Stimulated activated CD4-positive, alpha-beta T cell treated with anti-CD3 and anti-CD28 coated beads, Interleukin-12 subunit alpha, Interleukin-12 subunit beta, amount 100 ng/mL, for 4 hours (primary cell): ENCODE measurements around the gene FMNL2.
"Not testable (repeated sequence)": the region's sequence is repeated elsewhere in the genome, so short reads cannot be mapped to it uniquely, and the experiment has no call there.

Experiments
- DNase-seq: peaks from one replicate; pipeline ENCODE4 v3.0.0-alpha.2; 2020

Gene FMNL2

DNA sequence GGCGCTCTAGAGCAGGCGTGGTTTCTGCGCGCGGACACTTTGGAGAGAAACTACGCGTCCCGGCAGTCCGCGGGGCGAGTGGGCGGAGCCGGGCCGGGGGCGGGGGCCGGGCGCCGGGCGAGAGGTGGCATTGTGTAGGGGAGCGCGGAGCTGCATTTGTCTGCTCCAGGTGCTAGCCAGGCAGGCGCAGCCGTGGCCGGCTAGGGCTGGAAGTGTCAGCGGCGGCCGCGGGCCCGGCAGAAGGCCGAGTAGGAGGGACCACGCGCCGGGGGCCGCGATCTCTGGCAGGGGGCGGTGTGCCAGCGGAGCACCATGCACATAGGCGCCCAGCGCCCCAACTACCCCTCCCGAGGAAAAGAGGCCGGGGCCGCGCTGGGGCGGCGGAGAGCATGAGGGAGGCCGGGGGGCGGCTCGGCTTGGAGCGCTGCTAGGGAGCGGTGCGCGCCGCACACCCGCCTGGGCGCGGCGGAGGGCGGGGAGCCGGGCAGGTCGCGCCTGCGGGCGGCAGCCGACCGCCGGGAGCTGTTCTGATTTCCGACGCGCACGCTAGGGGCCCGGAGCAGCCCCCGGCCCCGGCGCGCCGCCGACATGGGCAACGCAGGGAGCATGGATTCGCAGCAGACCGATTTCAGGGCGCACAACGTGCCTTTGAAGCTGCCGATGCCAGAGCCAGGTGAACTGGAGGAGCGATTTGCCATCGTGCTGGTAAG lies at the start of gene FMNL2:
Gene FMNL2 (plus strand): TSS at position 159 of the 710 bp plus-strand sequence.
- peak; percentile 41 for DNase-seq

DNA sequence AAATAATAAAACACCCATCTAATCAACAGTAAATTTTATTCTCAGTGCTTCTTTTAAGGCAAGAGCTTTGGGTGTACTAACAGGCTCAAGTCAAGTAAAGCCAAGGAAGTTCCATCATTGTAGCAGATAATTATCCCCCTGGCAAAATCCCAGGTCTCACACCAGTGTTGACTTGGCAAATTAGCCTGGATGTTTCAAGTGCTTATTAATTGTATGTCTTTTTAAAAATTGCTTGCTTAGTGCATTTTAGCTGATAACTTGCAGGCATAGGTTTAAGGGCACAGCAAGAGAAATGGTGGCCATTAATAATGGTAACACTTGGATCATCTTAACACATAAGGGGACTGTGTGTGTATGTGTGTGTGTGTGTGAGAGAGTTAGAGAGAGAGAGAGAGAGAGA lies 42.0 kb upstream of the FMNL2 start:
- no peak for DNase-seq

- DNase-seq = no peak
Observed at GRCh38 chr2:152297715-152298114, 37.3 kb upstream of the FMNL2 start.

DNA sequence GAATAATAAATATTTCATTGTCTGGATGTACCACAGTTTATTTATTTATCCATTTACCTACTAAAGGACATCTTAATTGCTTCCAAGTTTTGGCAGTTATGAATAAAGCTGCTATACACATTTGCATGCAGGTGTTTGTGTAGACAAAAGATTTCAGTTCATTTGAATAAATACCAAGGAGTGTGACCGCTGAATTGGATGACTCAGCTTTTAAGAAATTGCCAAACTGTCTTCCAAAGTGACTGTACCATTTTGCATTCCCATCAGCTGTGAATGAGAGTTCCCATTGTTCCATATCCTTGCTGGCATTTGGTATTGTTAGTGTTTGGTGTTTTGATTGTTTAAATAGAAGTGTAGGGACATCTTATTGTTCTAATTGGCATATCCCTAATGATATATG lies 36.2 kb upstream of the FMNL2 start:
- DNase-seq = no peak

DNA sequence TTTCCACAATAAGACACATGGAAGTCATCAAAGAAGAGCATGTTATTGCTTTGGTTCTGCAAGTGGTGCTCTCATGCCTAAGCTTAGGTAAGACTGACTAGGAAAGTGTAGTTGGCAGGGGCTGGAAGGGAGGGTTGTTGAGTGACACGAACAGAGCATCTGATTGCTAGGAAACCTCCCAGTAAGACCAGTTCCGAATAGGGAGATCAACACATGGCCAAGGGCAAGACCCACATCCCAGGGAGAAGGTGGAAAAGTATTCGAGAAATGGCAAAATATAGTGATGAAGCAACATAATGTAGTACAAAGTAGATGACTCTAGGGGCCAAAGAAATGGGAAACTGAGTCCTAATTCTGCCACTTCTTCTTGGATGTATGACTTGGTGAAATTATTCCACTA lies 33.8 kb upstream of the FMNL2 start:
- DNase-seq = no peak

GRCh38 chr2:152303951-152304350 lies 31.0 kb upstream of the FMNL2 start:
- DNase-seq = no peak

GRCh38 chr2:152304836-152305235 lies 30.1 kb upstream of the FMNL2 start:
- no peak for DNase-seq

GRCh38 chr2:152307863-152308262 lies 27.1 kb upstream of the FMNL2 start:
- no peak for DNase-seq

GRCh38 chr2:152309352-152310214 lies 25.4 kb upstream of the FMNL2 start:
- no peak for DNase-seq

DNA sequence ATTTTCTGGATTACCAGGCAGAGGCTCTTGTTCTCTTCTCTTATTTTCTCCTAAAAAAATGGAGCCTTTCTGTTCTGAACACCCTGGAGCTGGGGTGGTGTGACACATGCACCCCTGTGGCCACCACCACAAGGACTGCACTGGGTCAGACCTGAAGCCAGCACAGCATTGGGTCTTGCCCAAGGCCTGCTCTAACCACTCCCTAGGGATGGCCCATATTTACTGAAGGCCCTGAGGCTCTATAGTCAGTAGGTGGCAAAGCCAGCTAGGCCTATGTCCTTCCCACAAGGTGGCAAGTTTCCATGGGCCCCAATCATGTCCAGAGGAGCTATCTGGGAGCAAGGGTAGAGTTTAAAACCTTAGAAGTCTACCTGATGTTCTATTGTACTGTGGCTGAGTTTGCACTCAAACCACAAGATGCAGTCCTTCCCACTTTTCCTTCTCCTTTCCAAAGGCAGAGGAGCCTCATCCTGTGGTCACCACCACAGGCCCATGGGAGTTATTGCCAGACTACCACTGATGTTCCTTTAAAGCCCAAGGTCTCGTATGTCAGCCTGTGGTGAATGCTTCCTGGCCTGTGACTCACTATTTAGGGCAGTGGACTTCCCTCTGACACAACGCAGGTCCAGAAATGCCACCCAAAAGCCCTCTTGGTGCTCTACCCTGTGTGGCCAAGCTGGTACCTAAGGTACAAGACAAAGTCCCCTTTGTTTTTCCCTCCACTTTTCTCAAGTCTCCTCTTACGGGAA lies 15.0 kb upstream of the FMNL2 start:
- DNase-seq = no peak

GRCh38 chr2:152320814-152321213 lies 14.2 kb upstream of the FMNL2 start:
- no peak for DNase-seq

DNA sequence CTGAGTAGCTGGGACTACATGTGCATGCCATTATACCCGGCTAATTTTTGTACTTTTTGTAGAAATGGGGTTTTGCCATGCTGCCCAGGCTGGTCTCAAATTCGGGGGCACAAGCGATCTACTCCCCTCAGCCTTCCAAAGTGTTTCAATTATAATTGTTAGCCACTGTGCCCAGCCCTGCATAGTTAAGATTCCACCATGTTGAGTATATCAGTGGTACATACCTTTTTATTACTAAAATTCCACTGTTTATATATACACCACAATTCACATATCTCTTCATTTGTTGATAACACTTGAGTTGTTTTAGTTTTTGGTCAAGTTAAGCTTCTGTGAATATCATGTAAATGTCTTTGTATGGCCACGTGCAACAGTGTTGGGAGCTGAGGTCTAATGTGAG lies 12.8 kb upstream of the FMNL2 start:
- no peak for DNase-seq

DNA sequence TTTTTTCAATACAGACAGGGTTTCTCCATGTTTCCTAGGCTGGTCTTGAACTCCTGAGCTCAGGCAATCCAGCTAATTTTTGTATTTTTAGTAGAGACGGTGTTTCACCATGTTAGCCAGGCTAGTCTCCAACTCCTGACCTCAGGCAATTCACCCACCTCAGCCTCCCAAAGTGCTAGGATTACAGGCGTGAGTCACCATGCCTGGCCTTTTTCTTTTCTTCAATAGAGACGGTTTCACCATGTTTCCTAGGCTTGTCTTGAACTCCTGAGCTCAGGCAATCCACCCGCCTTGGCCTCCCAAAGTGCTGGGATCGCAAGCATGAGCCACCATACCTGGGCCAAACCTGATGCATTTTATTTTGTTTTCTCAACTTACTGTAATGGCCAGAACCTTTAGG lies 9.8 kb upstream of the FMNL2 start:
- not testable (repeated sequence) for DNase-seq

DNA sequence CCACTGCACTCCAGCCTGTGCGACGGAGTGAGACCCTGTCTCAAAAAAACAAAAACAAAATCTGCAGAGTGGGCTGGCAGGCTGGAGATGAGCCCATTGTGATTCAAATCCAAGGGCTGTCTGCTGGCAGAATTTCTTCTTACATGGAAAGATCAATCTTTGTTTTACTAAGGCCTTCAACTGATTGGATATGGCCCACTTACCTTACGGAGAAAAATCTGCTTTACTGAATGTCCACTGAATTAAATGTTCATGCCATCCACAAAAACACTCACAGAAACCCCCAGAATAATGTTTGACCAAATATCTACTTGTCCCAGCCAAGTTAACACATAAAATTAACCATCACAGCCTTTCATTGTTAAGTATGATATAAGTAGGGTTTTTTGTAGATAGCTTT lies 8.3 kb upstream of the FMNL2 start:
- no peak for DNase-seq

- DNase-seq = no peak
Observed at GRCh38 chr2:152328013-152328412, 7.0 kb upstream of the FMNL2 start.

DNA sequence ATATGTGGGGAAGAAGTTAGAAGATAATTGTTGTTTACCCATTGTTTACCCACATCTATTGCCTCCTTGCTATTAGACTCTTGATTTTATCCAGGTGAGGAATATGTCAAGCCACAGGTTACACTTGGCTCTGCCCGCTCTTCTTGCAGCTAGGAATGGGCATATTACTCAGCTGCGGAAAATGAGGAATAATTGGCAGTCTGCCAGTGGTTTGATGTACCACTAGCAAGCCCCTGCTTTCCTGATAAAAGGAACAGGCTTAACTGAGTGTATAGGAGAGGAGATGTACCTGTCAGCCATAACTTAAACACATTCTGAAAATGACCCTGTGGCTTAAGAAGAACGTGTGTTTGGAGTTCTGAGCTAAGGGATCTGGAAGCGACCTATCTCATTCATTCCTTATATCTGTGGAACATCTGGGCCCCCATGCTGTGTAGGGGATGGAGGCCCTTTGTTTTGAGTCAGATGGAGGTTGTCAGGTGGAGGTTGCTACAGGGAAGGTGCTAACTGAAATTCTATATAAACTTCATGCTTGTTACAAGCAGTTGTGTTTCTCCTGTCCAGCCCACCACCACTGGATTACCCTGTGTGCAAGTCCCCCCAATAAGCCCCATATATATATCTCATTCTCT lies 4.6 kb upstream of the FMNL2 start:
- DNase-seq = no peak

DNA sequence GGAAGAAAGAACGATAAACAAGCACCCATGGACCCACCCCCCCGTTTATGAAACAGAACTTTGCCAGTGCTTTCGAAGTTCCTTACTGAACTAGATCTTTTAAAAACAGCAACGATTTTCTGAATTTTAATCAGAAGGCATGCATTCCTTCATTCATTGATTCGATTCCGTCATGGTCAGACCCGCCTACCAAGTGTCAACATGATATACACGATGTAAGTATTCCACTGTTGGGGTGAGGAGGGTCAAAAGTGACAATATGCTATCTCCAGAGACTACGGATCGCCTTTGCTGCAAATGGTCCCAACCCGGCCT lies 316 bp upstream of the FMNL2 start:
- no peak for DNase-seq

- DNase-seq = peak; percentile 6
Observed at GRCh38 chr2:152335726-152336118, 748 bp downstream of the FMNL2 start.

DNA sequence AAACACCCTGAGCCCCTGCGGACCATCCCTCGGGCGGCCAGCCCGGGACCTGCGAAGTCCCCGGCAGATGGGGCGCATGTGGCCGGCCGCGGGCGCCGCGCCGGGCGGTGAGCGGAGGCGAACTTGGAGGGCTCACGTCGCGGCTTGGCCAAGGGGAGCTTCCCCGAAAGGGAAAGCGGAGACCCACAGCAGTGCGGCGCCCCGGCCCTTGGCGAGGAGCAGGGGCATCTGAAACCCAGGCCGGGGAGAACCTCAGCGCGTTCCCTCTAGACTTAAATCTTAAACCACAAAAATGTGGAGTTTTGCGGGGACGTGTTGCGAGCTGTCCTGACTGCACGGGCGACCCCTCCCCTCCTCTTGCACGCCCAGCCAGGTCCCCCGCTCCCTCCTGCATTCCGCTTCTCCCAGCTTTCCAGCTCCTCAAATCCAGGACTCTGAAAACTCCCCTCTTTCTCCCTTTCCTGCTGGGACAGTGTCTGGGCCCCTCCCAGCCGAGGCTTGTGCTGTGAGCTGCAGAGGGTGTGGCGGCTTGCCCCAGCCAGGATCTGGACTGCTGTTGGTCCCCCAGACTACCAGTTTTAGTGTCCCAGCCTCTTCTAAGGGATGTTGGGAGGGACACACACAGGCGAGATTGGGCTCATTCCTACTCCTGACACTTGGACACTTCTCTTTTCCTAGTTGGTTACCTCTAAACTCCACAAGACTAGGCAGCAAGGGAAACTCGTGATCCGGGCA lies 1.3 kb downstream of the FMNL2 start:
- DNase-seq = no peak

- DNase-seq = no peak
Observed at GRCh38 chr2:152336854-152337510, 2.0 kb downstream of the FMNL2 start.

DNA sequence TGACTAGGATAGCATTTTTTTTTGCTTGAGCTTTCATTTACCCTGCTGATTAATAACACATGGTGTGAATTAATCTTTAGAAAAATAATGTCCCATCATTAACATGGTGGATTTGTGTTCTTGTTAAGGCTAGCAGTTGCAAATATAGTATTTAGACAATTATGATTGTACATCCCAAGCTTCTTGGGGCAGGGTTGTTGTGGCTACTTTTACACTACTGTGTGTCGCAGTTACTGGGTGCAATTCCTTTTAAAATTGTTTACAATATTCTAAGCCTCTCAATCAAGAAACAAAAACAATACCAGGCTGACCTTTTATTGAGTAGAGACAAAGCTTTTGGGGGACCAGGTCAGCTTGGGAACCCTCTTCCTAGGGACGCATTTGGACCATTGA lies 2.5 kb downstream of the FMNL2 start:
- DNase-seq = no peak
